ENCODE data around the gene NCKAP5.

NCKAP5 gene

GRCh38 chr2:132773331-132773730 is 794.9 kb downstream of the NCKAP5 start:
- no peak for DNase-seq

- no peak for DNase-seq
Measured at GRCh38 chr2:132772340-132772739, 795.9 kb downstream of the NCKAP5 start.

DNA sequence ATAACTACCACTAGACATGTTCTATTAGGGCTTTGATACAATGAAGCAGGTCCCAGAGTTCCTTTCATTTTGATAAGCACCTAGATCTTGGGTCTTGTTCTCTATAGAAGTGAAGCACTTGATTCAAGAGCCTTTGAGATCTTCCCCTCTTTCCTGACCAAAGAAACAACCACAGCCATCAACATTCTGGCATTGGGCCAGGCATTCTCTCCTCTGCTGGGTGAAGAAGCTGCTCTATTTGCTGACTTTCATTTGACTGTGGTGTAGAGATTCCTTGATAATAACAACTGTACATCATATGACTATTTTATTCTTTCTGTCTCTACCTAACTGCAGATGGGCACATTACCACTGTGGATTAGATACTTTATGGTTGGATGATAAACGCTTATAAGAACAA is 801.7 kb downstream of the NCKAP5 start:
- DNase-seq, result peak in 2 of 51 donors; percentile 5

DNA sequence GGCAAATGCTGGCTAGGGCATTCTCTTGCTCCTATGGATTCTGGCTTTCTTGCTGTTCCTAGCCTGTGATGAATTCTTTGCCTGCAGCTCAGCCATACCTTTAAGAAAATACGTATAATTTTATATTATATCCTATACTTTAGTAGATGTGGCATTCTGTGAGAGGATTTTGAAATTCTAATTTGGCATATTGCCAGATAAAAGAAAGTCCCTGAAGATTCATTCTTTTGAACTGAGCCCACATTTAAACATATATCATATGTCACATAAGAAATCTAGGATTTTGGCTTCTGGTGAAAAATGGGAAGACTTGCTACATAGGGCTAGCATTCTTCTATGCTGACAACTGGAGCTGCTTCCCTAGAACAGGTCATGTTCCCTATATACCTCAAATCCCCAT is 806.8 kb downstream of the NCKAP5 start:
- no peak for DNase-seq

- no peak for DNase-seq
Measured at GRCh38 chr2:132760971-132761370, 807.3 kb downstream of the NCKAP5 start.

DNA sequence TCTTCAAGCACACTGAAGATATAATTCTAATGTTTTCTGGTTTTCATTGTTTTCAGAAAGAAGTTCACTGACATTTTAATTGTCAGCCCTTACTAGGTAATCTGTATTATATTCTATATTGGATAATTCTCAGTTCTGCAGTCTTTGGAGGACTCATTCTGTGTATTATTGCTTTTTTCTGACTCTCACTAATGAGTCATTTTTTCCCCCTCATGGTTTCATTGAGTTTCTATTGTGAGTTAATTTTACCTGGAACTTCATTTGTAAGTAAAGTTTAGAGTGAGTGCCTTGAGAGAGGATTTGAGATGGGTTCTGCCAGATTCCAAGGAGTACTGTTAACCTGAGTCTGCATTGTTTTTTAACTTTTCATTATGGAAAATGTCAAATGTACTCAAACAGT is 807.9 kb downstream of the NCKAP5 start:
- no peak for DNase-seq

DNA sequence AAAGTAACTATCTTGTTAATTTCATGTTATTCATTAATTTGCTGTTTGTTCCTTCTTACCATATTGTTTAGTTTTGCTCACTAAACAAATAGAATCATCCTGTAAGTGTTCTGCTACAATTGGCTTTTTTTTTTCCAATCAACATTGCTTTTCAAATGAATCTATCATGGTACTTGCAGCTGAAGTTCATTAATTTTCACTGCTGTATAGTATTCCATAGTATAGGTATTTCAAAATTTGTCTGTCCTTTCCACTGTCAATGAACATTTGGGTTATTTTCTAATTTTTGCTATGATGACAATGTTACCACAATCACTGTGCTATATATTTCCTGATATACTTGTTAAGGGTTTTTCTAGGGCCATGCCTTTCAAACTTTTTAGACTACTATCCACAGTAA is 809.3 kb downstream of the NCKAP5 start:
- DNase-seq, result no peak

GRCh38 chr2:132757676-132758075 is 810.6 kb downstream of the NCKAP5 start:
- DNase-seq, result no peak

DNA sequence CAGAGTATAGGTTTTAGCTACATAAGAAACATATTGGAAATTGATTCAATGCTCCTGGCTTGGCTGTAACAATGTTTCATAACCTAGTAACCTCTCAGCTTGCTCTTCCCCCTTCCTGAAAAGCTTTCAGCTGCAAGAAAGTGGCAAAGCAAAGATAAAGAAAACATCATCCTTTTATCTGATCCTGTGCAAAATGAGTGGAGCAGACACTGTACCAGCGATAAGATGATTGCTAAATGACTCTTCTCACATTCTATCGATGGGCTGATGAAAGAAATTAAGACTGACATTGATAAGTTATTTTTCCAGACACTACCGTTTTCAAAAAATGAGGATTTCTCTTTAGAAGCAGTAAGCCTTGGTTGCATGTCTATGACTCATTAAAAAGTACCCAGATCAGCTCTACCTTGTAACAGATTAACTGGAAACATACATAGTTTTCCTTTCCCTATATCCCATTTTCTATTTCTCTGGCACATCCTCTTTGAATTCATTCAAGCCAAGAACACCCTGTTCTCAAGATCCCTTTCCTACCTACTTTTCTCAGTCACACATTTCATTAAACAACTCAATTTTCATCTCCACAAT is 811.2 kb downstream of the NCKAP5 start:
- peak in 1 of 51 donors; percentile 14 for DNase-seq

GRCh38 chr2:132754867-132755472 is 813.3 kb downstream of the NCKAP5 start:
- no peak for DNase-seq

DNA sequence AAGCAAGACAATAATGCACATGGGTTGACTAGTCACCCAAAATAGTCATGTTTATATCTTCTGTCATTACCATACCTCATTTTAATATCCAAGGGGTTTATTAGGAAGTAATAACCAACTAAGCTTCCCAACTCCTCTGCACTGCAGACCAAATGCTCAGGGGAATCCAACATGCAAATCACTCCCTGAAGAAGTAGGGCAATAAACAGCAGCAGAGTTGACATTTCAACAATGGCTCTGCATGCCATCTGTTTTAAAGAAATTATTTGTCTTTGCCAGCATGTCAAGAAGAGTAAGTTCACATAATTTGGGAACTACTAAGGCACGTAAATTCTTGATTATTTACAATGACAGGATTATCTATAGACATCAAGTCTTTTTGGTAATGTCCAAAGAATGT is 813.9 kb downstream of the NCKAP5 start:
- no peak for DNase-seq

- DNase-seq, result no peak
Measured at GRCh38 chr2:132752421-132753206, 815.6 kb downstream of the NCKAP5 start.

DNA sequence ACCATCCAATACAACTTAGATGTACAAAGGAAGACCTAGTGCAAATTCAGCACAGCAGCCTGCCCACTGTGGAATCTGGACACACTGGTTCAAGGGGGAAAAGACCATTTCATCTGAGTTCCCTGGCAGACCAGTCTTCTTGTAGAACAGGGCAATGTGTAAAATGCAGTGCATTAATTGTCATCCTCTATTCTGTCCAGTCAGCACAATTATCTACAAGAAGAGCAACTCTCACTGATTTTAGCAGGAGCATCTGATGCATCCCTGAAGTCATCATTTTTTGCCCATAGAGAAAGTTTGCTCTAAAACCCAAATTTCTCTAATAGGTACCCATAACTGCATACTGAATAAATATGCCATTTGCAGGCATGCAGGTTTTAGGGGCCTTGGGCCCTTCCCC is 816.4 kb downstream of the NCKAP5 start:
- no peak for DNase-seq

DNA sequence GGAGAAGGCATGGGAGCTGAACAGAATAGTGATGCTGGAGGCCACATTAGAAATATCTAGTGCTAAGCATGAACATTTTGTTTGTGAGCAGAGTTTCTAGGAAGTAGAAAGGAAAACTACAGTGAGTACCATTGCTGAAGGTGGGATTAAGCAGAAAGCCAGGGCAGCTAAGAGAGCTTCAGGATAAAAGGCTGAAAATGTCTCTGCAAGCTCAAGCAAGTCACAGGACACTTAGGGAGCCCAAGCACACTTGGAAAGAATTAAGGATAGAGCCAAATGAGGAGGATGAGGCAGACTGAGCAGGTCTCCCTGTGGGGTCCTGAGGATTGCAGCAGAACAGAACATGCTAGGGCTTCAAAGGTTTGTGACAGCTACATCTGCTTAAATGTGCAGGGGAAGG is 817.7 kb downstream of the NCKAP5 start:
- DNase-seq, result no peak

- DNase-seq, result no peak
Measured at GRCh38 chr2:132747046-132747445, 821.2 kb downstream of the NCKAP5 start.

- no peak for DNase-seq
Measured at GRCh38 chr2:132741754-132742153, 826.5 kb downstream of the NCKAP5 start.

GRCh38 chr2:132740081-132740720 is 828.1 kb downstream of the NCKAP5 start:
- DNase-seq, result no peak

DNA sequence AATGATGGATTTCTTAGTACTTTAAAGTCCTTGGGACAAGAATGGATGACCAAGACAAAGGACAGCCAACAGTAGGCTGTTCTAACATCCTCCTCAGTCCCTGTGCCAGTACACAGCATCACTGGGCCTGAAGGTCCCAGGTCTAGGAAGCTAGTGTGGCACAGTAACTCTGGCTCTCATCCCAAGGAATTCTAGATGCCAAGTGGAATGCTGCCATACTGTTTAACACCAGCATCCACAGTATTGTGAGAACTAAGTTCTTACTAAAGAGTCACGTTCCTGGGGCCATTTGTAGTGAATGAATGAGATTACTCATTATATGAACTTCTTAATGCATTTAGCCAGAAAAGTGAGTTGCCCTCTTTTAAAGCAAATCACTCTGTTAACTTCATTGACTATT is 830.0 kb downstream of the NCKAP5 start:
- DNase-seq, result no peak

GRCh38 chr2:132736059-132736458 is 832.2 kb downstream of the NCKAP5 start:
- DNase-seq, result no peak

DNA sequence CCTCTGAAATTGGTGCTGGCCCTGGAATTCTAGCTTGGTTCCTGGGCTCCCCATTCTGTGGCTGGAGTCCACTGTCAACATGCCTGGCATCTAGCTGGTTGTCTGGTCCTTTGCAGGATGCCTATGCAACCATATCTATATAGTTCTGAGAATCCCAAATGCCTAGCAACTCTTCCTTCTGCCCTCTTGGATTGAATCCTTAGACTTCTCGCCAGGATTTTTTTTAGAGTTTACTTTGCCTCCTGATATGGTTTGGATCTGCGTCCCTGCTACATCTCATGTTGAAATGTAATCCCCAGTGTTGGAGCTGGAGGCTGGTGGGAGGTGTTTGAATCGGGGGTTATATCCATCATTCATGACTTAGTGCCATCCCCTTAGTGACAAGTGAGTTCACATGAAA is 833.3 kb downstream of the NCKAP5 start:
- no peak for DNase-seq

GRCh38 chr2:132733094-132733493 is 835.2 kb downstream of the NCKAP5 start:
- no peak for DNase-seq

DNA sequence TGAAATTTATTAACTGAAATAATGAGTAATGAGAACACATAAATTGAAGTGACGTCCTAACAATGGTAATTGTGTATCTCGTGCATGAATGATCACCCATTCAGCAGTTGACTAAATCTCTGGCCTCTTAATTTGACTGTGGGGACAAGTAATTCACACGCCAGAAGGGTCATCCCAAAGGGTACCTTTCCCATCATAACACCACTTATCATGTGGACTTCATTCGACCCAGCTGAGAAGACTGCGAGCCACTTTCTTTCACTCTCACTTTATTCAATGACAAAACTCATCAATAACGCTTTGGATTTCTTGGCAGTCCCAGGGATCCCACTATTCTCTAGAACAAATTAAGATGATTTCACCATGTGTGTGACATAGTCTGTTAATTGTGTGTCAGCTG is 835.6 kb downstream of the NCKAP5 start:
- DNase-seq, result no peak

- DNase-seq, result no peak
Measured at GRCh38 chr2:132731441-132731840, 836.8 kb downstream of the NCKAP5 start.

All from hypothalamus (tissue), 51 donors.